EL (cell line): ENCODE data around the gene KIF18B.

ENCODE experiments used
- DNase-seq: peaks from one replicate; pipeline ENCODE4 v3.0.0-alpha.2; 2016

The KIF18B gene

GRCh38 chr17:44915862-44916780 is 31.5 kb downstream of the KIF18B start:
- DNase-seq, result no peak

DNA sequence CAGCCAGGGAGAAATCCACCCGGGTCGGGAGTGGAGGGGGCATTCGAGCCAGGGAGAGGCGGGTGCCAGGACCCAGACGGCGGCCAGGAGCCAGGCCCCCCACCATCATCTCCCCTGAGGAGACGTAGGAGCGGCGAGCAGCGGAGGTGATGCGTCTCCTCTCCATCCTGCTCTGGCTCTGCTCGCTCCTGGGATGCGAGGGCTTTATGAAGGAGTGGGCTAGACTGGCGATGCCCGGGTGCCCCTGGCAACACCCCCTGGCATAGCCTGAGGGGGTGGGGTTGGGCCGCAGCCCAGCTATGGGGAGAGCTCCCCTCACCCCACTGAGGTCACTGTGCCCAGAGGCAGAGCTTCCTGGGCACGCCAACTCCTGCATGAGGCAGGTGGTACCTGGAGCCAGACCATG is 32.2 kb downstream of the KIF18B start, which contains the start of gene GFAP:
Gene GFAP (minus strand): TSS at position 180 of the 406 bp plus-strand sequence. CDS start 14 bp downstream, at position 166.
- no peak for DNase-seq

DNA sequence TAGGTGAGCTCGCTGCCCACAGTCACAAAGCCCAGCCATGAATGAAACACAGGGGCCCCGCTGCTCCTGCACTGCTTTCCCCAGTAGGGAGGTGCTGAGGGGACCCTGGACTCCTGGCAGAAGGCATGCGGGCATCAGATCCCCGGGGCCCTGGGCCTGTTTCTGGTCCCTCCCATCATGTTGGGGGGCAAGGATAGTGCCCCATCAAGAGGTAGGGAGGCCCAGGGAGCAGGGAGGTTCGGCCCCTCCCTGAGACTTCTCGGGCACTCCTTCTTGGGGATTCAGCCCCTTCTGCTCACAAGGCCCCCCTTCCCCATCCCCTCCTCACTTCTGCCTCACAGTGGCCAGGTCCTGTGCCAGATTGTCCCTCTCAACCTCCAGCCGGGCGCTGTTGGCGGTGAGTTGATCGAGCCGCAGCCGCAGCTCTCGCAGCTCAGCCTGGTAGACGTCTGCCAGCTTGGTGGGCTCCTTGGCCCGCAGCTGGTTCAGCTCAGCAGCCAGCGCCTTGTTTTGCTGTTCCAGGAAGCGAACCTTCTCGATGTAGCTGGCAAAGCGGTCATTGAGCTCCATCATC is 32.8 kb downstream of the KIF18B start:
- no peak for DNase-seq

DNA sequence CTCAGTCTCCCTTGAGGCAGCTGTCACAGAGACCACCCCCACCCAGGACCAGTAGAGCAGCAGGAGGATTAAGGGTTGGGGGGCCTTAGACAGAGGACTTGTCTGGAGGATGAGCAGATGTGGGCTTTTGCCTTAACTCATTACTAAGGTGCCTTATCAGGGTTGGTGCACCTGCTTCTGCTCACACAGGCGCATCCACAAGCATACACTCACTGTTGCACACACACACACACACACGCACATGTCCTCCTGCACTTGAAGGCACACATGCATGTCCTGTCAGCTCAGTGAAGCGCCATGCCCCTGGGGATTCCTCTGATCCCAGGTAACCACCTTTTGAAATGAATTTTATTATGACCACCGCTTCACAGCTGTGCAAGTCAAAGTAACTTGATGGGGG is 33.4 kb downstream of the KIF18B start:
- DNase-seq, result no peak

DNA sequence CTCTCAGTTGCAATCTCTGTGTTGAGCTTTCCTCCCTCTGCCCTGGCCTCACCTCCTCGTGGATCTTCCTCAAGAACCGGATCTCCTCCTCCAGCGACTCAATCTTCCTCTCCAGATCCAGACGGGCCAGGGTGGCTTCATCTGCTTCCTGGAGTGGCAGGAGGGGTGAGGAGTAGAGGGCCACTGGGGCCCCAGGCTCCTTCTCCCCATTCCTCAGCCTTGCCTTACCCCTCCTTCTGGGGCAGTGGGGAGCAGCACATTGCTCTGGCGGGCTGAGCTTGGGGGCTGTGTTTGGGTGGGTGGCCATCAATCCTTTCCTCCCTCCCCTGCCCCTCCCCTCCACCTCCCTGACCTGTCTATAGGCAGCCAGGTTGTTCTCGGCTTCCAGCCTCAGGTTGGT is 33.9 kb downstream of the KIF18B start:
- no peak for DNase-seq

DNA sequence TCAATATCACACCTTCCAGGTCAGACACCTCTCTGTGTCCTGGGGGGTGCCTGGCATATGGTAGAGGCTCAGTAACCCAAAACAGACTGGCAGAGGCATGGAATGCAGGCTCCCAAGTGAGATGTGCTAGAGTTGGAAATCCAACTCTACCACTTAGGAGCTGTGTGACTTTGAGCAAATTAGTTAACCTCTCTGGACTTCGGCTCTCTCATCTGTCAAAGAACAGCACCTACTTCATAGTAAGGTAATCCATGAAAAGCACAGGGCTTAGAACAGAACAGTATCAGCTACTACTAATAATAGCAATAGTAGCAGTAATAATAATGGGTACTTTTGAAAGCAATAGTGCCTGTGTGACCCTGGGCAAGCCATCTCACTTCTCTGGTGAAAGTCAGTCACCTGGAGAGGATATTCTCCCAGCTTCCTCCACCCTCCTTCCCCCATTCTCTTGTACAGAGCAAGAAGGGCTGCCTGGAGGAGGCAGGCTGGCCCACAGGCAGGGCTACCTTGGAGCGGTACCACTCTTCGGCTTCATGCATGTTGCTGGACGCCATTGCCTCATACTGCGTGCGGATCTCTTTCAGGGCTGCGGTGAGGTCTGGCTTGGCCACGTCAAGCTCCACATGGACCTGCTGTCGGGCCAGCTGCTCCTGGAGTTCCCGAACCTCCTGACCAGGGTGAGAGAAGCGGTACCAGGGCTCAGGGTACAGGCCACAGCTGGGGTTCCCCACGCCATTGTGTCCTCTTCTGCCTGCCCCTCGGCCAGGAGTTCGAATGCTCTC is 34.6 kb downstream of the KIF18B start:
- DNase-seq, result no peak

DNA sequence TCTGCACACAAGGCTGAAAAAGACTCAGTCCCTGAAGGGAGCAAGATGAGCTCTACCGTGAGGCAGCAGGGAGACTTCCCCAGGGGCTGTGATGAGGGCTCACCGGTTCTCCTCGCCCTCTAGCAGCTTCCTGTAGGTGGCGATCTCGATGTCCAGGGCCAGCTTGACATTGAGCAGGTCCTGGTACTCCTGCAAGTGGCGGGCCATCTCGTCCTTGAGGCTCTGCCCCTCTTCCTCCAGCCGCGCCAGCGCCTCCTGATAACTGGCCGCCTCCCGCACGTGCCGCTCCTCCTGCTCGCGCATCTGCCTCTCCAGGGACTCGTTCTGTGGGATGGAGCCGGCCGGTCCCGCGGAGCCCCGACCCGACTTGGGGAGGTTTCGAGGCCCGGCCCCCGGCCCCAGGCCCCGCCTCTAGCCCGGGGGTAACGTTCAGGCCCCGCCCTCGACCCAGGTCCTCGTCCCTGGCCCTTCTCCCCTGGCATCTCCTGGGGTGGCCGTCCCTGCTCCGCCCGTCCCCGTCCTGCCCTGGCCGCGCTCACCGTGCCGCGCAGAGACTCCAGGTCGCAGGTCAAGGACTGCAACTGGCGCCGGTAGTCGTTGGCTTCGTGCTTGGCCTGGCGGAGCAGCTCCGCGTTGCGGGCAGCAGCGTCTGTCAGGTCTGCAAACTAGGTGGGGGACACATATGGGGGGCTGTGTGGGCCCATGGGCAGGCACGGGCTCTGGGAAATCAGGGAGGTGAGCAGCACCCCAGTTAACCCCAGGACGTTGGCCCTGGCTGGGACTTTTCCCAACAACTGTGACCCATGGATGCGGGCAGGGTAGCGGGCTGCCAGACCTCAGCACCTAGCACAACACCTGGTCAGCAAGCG is 36.2 kb downstream of the KIF18B start:
- DNase-seq, result peak; percentile 61

DNA sequence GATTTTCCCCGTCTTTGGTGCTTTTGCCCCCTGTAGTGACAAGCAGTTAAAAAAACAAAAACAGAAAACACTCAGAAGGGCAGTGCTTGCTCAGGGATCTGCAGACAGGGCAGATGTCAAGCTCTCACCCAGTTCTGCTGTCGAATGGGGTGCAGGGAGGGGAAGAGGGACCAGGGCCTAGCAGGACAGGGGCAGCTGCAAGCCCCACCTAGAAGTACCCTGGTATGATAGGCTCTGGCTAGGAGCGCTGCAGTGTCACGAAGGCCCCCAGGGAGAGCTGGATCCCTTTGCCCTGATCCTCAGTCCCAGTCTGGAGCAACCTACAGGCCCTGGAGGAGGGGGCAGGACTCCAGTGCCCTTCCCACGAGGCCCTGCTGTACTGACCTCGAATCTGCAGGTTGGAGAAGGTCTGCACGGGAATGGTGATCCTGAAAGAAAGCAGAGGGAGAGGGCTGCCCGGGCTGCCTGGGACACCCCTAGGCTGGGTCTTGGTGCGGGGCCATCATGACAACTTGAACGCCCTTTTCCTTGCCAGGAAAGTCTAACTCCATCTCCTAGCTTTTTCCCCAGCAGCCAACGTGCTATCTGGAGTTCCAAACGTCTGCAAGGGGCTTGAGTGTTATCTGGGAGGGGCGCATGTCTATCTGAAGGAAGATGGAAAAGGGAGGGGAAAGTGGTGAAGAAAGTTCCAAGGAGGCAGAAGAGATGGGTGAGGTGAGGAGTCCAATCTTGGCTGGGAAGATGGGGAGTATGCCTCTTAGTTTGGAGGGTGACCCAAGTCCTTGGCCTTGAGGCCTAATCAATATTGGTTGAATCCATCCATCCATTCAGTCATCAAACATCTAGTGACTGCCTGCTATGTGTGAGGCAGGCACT is 37.1 kb downstream of the KIF18B start:
- DNase-seq, result no peak

- peak; percentile 94 for DNase-seq
Observed at GRCh38 chr17:44909681-44910144, 37.9 kb downstream of the KIF18B start.

GRCh38 chr17:44908761-44909326 is 38.7 kb downstream of the KIF18B start:
- DNase-seq, result no peak

- DNase-seq, result no peak
Observed at GRCh38 chr17:44907729-44908470, 39.7 kb downstream of the KIF18B start.

- DNase-seq, result no peak
Observed at GRCh38 chr17:44906763-44907728, 40.5 kb downstream of the KIF18B start.

DNA sequence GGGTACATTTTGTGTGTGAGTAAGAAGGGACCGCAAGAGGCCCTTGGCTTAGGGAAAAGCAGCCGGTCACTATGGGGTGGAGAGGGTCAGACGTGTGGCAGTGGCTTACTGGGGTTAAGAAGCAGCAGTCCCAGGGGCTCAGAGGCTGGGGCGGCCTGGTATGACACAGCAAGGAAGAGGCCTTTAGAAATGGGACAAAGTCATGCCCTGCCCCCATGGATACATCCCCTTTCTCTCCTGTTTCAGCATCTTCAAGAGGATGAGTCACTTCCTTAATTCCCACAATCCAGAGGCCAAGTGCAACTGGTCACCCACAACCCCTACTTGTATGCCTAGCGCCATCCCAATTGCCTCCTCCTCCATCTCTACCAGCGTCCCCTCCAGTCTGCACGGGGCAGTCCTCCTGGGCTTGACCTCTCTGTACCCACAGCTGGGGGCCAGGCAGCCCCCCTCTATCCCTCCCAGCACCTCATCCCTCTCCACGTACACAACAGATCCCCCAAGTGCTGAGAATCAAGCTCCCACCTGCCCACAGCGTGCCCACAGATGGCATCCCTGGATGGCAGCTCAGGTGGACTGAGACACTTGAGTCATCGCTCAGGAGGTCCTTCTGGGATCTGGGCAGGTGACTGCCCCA is 41.4 kb downstream of the KIF18B start:
- DNase-seq, result peak; percentile 97

- DNase-seq, result no peak
Observed at GRCh38 chr17:44905006-44906000, 42.3 kb downstream of the KIF18B start.

- DNase-seq, result no peak
Observed at GRCh38 chr17:44904001-44904984, 43.3 kb downstream of the KIF18B start.
